ENCODE measurements around the gene TAF5. TPM values are rescaled to one million over a fixed set of nuclear protein-coding genes. Genes with fewer than 3 reads are reported as not detected.
A peak's percentile ranks its signal among the peaks of the same experiment; 100 is the strongest.

The TAF5 gene
- total RNA-seq, 1 experiment from 2014 or later, result 8.3 TPM

- Histone ChIP-seq H3K23ac (ENCODE audit: insufficient read length, low read depth, low read length) (no peak overlapping the region), H3K9me3 (ENCODE audit: control insufficient read depth, low read depth, low read length) (no peaks in the 10 kb centered on the region), H4K5ac (ENCODE audit: insufficient read length, low read depth, low read length) (no peak overlapping the region), H3K56ac (ENCODE audit: insufficient read length, low read depth, low read length) (no peak overlapping the region), H3K14ac (ENCODE audit: insufficient read depth, low read length) (no peak overlapping the region), H3K79me2 (ENCODE audit: insufficient read depth, low read length) (peaks cover 23% of the 10 kb centered on the region; the same call in 1 of the 2 replicates), H3T11ph (ENCODE audit: low read length) (no peak overlapping the region), H2BK12ac (ENCODE audit: insufficient read length, low read depth, low read length) (no peak overlapping the region), H3K23me2 (ENCODE audit: insufficient read length, low read depth, low read length, poor library complexity, severe bottlenecking) (peaks cover 9% of the 10 kb centered on the region), H2BK20ac (ENCODE audit: low read depth, low read length, poor library complexity, severe bottlenecking) (no peak overlapping the region), H4K91ac (ENCODE audit: insufficient read length, low read depth, low read length) (no peak overlapping the region), H3K9ac (ENCODE audit: extremely low read depth, insufficient read length, low read length) (no peak overlapping the region), H2BK120ac (ENCODE audit: low read depth, low read length, poor library complexity, severe bottlenecking) (no peak overlapping the region), H4K8ac (replicated peaks; ENCODE audit: insufficient read length, low read depth, low read length) (no peak overlapping the region), H3K18ac (ENCODE audit: insufficient read length, low read depth, low read length) (no peak overlapping the region), H3K4me2 (ENCODE audit: insufficient read depth, insufficient read length, low read length) (no peak overlapping the region), H2AK5ac (ENCODE audit: insufficient read length, low read length) (no peak overlapping the region), H2AFZ (ENCODE audit: low read length) (no peak overlapping the region), H3K4me1 (ENCODE audit: insufficient read depth, low read length) (no peaks in the 10 kb centered on the region; the same call in 1 of the 2 replicates), H3K27ac (ENCODE audit: insufficient read length, low read depth, low read length) (no peak overlapping the region), H4K20me1 (ENCODE audit: control insufficient read depth, insufficient read depth, insufficient read length) (no peaks in the 10 kb centered on the region), H3K27me3 (ENCODE audit: insufficient read depth, low read length) (no peaks in the 10 kb centered on the region), H2BK15ac (ENCODE audit: low read depth, low read length) (no peak overlapping the region), H3K4ac (ENCODE audit: low read depth, low read length) (no peak overlapping the region), H3K79me1 (ENCODE audit: insufficient read depth, low read depth, low read length, poor library complexity, severe bottlenecking) (peaks cover 8% of the 10 kb centered on the region), H2BK5ac (ENCODE audit: insufficient read length, low read length) (no peak overlapping the region)
- no peak overlapping the region for H3K27ac Mint-ChIP-seq
- TF ChIP-seq CTCF (conservative IDR thresholded peaks at IDR 0.05), result no peak
- H3K4me3 Mint-ChIP-seq, result peak overlapping the region; percentile 42 to 55; a peak in 3 of 5 replicates
- WGBS (ENCODE audit: extremely low coverage, insufficient read length, low lambda C conversion rate), result no CpG with 5 or more reads among the region's 14 CpGs
- peaks cover 15 to 22% of the 10 kb centered on the region in 2 experiments for H3K4me1 Mint-ChIP-seq
- H3K36me3 Mint-ChIP-seq (ENCODE audit: insufficient read depth in 1 of 3, low read depth in 3 of 3), result peaks cover 19 to 80% (median 62%) of the 10 kb centered on the region in 3 experiments
- no peak for DNase-seq
- H3K27me3 Mint-ChIP-seq (ENCODE audit: low read depth), result no peaks in the 10 kb centered on the region
- no peaks in the 10 kb centered on the region; a peak in 1 of 5 replicates for H3K9me3 Mint-ChIP-seq
Measured at GRCh38 chr10:103394180-103394579, 26.4 kb downstream of the TAF5 start.
